Measurements from ENCODE around the gene FOXJ2.

The FOXJ2 gene

DNA sequence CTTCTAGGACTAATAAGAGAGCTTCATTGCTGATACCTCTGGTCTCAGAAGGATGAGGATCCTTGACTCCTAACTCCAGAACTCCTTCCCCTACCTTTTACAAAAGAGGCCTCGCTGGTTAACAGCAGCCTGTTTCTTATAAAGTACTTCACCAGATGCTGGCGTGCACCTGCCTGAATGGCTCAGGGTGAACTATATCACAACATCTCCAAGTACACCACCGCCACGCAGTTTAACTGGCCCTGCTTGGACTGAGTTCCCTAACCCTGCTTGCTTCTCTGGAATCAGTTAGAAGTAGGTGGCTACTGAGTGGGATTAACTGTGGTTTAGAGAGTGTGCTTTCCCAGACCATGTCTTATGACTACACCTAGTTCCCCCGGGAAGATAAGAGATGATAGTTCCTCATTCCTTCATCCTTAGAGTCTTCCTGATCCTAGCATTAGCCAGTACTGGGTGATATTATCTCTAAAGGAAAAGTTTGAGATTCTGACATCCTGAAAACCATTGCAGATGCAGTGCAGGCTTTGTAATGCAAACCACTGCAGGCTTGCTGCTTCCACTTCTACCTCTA, 3.0 kb downstream of the FOXJ2 start:
- Histone ChIP-seq H3K36me3 (peaks cover 8 to 22% (median 11%) of the 10 kb centered on the region in 11 experiments), H4K20me1 (peaks cover 0 to 56% (median 31%) of the 10 kb centered on the region in 11 experiments; a peak in 13 of 22 replicates), H3K4me2 (peak overlapping the region; percentile 86 to 99 (median 94)), H3K9ac (peak overlapping the region in 4 of 11 experiments; percentile 19 to 98 (median 64); a peak in 7 of 22 replicates), H3K27me3 (no peaks in the 10 kb centered on the region), H3K27ac (peak overlapping the region in 2 of 11 experiments; percentile 8 to 90; a peak in 1 of 22 replicates), H3K4me1 (peaks cover 78 to 89% (median 83%) of the 10 kb centered on the region in 10 experiments), H3K9me3 (replicated peaks in 1 of 11) (no peaks in the 10 kb centered on the region), H3K4me3 (peak overlapping the region in 3 of 10 experiments; percentile 20 to 97 (median 89); a peak in 5 of 20 replicates)
- no peak for TF ChIP-seq Cebpa-rat (IDR thresholded peaks at IDR 0.05)

GRCh38 chr12:8036346-8036745, 3.8 kb downstream of the FOXJ2 start:
- peaks cover 17 to 30% (median 19%) of the 10 kb centered on the region in 11 experiments for H3K36me3 ChIP-seq
- peaks cover 0 to 56% (median 31%) of the 10 kb centered on the region in 11 experiments; a peak in 13 of 22 replicates for H4K20me1 ChIP-seq
- no peaks in the 10 kb centered on the region for H3K9me3 ChIP-seq (replicated peaks in 1 of 11)
- H3K27ac ChIP-seq, result peak overlapping the region in 1 of 11 experiments; percentile 4; a peak in 1 of 22 replicates
- peak overlapping the region; percentile 84 to 99 (median 94) for H3K4me2 ChIP-seq
- TF ChIP-seq Cebpa-rat (IDR thresholded peaks at IDR 0.05), result no peak
- H3K4me1 ChIP-seq, result peaks cover 71 to 80% (median 75%) of the 10 kb centered on the region in 10 experiments
- H3K27me3 ChIP-seq, result no peaks in the 10 kb centered on the region
- H3K9ac ChIP-seq, result no peak overlapping the region
- H3K4me3 ChIP-seq, result no peak overlapping the region

DNA sequence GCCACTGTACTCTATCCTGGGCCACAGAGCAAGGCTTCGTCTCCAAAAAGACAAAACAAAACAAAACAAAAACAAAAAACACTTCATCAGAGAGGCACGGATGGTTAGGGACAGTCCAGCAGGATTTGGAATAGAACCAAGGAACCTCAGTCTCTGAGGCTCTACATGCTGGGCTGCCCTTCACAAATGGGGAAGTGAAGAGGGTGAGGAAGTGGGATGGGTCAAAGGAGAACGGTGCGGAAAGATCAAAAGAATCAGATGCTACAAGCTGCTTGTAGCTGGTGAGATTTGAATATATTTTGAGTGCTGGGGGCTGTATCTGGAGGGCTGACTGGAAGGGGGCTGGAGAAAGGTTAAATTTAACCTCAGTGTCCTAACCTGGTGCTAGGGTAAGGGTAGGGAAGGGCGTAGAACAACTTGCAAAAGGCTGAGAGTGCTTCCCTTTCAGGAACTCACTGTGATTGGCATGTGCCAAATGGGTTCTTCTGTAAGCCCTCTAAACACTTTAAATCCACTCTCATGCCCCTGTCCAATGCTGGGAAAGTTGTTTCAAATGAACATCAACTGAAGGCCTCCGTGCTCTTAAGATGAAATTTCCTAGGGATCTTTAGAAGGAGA, 4.6 kb downstream of the FOXJ2 start:
- Histone ChIP-seq H3K27ac (0 out of 22 replicates have a peak overlapping the region, but pooled peaks of 3 of the 11 experiments have one; percentile 4 to 14 (median 12)), H3K9me3 (replicated peaks in 1 of 11) (no peaks in the 10 kb centered on the region), H3K9ac (peak overlapping the region in 1 of 11 experiments; percentile 13; a peak in 2 of 22 replicates), H3K4me3 (peak overlapping the region in 6 of 10 experiments; percentile 2 to 32 (median 8); a peak in 5 of 20 replicates), H3K4me2 (peak overlapping the region; percentile 84 to 99 (median 94)), H3K36me3 (peaks cover 25 to 38% (median 27%) of the 10 kb centered on the region in 11 experiments), H3K27me3 (no peaks in the 10 kb centered on the region), H4K20me1 (peaks cover 0 to 56% (median 31%) of the 10 kb centered on the region in 11 experiments; a peak in 13 of 22 replicates), H3K4me1 (peaks cover 65 to 72% (median 67%) of the 10 kb centered on the region in 10 experiments)
- TF ChIP-seq Cebpa-rat (IDR thresholded peaks at IDR 0.05), result no peak

DNA sequence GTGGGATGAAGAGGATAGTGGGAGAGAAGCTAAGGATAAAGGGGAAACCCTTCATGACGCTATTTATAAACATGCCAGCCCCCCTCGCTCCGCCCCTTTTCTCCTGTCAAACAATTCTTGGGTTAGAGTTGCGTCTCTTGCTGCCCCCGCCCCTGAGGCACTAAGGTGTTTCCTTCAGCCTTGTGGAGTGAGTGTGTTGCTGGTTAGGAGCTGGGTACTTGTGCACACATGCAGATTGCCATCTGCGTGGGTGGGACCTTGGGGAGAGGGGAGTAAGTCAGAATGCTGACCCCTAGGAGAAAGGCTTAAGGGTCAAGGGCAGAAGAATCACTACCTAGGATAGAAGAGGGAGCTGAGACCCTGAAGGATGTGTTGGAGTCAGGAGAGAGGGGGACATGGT, 5.4 kb downstream of the FOXJ2 start:
- H3K36me3 ChIP-seq, result peaks cover 32 to 46% (median 35%) of the 10 kb centered on the region in 11 experiments
- H3K27ac ChIP-seq, result peak overlapping the region in 1 of 11 experiments; percentile 44; a peak in 2 of 22 replicates
- H3K4me1 ChIP-seq, result peaks cover 65 to 75% (median 69%) of the 10 kb centered on the region in 10 experiments
- peak overlapping the region; percentile 84 to 99 (median 94) for H3K4me2 ChIP-seq
- peaks cover 0 to 56% (median 31%) of the 10 kb centered on the region in 11 experiments; a peak in 13 of 22 replicates for H4K20me1 ChIP-seq
- H3K9me3 ChIP-seq (replicated peaks in 1 of 11), result no peaks in the 10 kb centered on the region
- H3K9ac ChIP-seq, result peak overlapping the region in 1 of 11 experiments; percentile 64; a peak in 1 of 22 replicates
- no peak overlapping the region; a peak in 1 of 20 replicates for H3K4me3 ChIP-seq
- TF ChIP-seq Cebpa-rat (IDR thresholded peaks at IDR 0.05), result no peak
- H3K27me3 ChIP-seq, result no peaks in the 10 kb centered on the region

- peak overlapping the region in 6 of 11 experiments; percentile 2 to 44 (median 28); a peak in 9 of 22 replicates for H3K27ac ChIP-seq
These were observed 6.2 kb downstream of the FOXJ2 start for GRCh38 chr12:8038659-8039114.

GRCh38 chr12:8040791-8041190, 8.3 kb downstream of the FOXJ2 start:
- H3K27me3 ChIP-seq, result no peaks in the 10 kb centered on the region
- no peak overlapping the region for H3K9ac ChIP-seq
- TF ChIP-seq Cebpa-rat (IDR thresholded peaks at IDR 0.05), result no peak
- peaks cover 59 to 74% (median 62%) of the 10 kb centered on the region in 11 experiments for H3K36me3 ChIP-seq
- no peaks in the 10 kb centered on the region for H3K9me3 ChIP-seq (replicated peaks in 1 of 11)
- peaks cover 37 to 66% (median 41%) of the 10 kb centered on the region in 10 experiments for H3K4me1 ChIP-seq
- no peak overlapping the region for H3K4me3 ChIP-seq
- H3K27ac ChIP-seq, result no peak overlapping the region
- H3K4me2 ChIP-seq, result no peak overlapping the region
- peaks cover 0 to 38% (median 17%) of the 10 kb centered on the region in 11 experiments; a peak in 13 of 22 replicates for H4K20me1 ChIP-seq

More at GRCh38 chr12:8038659-8039114, 6.2 kb downstream of the FOXJ2 start:
- Histone ChIP-seq H3K9ac (peak overlapping the region; percentile 19 to 67 (median 51); a peak in 18 of 22 replicates), H3K4me3 (peak overlapping the region; percentile 25 to 57 (median 39); a peak in 15 of 20 replicates), H3K36me3 (peaks cover 39 to 53% (median 41%) of the 10 kb centered on the region in 11 experiments), H3K27me3 (no peaks in the 10 kb centered on the region), H3K4me1 (peaks cover 58 to 68% (median 62%) of the 10 kb centered on the region in 10 experiments), H3K9me3 (replicated peaks in 1 of 11) (no peaks in the 10 kb centered on the region), H3K4me2 (peak overlapping the region; percentile 84 to 99 (median 94)), H4K20me1 (peaks cover 0 to 56% (median 31%) of the 10 kb centered on the region in 11 experiments; a peak in 13 of 22 replicates)
- TF ChIP-seq Cebpa-rat (IDR thresholded peaks at IDR 0.05), result no peak

- no peak overlapping the region for H3K4me3 ChIP-seq
- no peaks in the 10 kb centered on the region for H3K9me3 ChIP-seq (replicated peaks in 1 of 11)
- H3K4me1 ChIP-seq, result peaks cover 0 to 74% (median 12%) of the 10 kb centered on the region in 10 experiments; a peak in 12 of 20 replicates
- H3K27me3 ChIP-seq, result no peaks in the 10 kb centered on the region
- peak overlapping the region in 2 of 11 experiments; percentile 14 to 42; a peak in 4 of 22 replicates for H3K4me2 ChIP-seq
- peak overlapping the region in 1 of 11 experiments; percentile 13; a peak in 1 of 22 replicates for H3K27ac ChIP-seq
- H3K36me3 ChIP-seq, result peaks cover 84 to 92% (median 88%) of the 10 kb centered on the region in 11 experiments
- no peak for TF ChIP-seq Cebpa-rat (IDR thresholded peaks at IDR 0.05)
- H4K20me1 ChIP-seq, result no peaks in the 10 kb centered on the region
- peak overlapping the region in 2 of 11 experiments; percentile 19 to 28; a peak in 3 of 22 replicates for H3K9ac ChIP-seq
These were observed 13.7 kb downstream of the FOXJ2 start for GRCh38 chr12:8045952-8046944.

DNA sequence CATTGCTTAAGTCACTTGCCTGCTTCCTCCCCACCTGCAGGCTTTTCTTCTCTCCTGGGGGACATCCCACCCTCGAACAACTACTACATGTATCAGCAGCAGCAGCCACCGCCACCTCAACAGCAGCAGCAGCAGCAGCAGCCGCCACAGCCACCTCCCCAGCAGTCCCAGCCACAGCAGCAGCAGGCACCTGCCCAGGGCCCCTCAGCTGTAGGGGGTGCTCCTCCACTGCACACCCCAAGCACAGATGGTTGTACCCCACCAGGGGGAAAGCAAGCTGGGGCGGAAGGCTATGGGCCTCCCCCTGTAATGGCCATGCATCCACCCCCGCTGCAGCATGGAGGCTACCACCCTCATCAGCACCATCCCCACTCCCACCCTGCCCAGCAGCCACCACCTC, 15.3 kb downstream of the FOXJ2 start:
- Histone ChIP-seq H3K4me2 (peak overlapping the region in 2 of 11 experiments; percentile 63 to 66; a peak in 1 of 22 replicates), H3K4me3 (no peak overlapping the region), H3K9ac (peak overlapping the region in 3 of 11 experiments; percentile 1 to 53 (median 6); a peak in 2 of 22 replicates), H3K4me1 (peaks cover 0 to 86% (median 20%) of the 10 kb centered on the region in 10 experiments; a peak in 12 of 20 replicates), H4K20me1 (no peaks in the 10 kb centered on the region), H3K27ac (no peak overlapping the region), H3K27me3 (no peaks in the 10 kb centered on the region), H3K36me3 (peaks cover 71 to 92% (median 80%) of the 10 kb centered on the region in 11 experiments), H3K9me3 (replicated peaks in 1 of 11) (no peaks in the 10 kb centered on the region)
- TF ChIP-seq Cebpa-rat (IDR thresholded peaks at IDR 0.05), result no peak
